GM10248 (cell line): ENCODE results near the gene IFIT3.
"Not testable (repeated sequence)": the region's sequence is repeated elsewhere in the genome, so short reads cannot be mapped to it uniquely, and the experiment has no call there.

Source experiments
- CTCF ChIA-PET: fragments of 300-600 bp; sonication (Branson Sonifier 250); formaldehyde crosslinking; extraction: SDS; loops from one replicate; lab custom pipeline; 2021; ENCODE audit warnings: antibody characterized with exemption; lab: Yijun Ruan, JAX
- POLR2A ChIA-PET: fragments of 350-650 bp; sonication (Branson Sonifier 250); formaldehyde crosslinking; extraction: SDS; loops from one replicate; lab custom pipeline; 2020; ENCODE audit warnings: antibody characterized with exemption; lab: Yijun Ruan, JAX
- DNase-seq: peaks from one replicate; pipeline ENCODE4 v3.0.0; 2012; ENCODE audit errors: extremely low spot score
- CTCF ChIP-seq: IDR thresholded peaks from 2 replicates; pipeline ENCODE4 v1.5.1; 2012; ENCODE audit warnings: mild to moderate bottlenecking, low read depth; ENCODE audit errors: extremely low read depth, missing control alignments, control extremely low read depth

The IFIT3 gene

DNA sequence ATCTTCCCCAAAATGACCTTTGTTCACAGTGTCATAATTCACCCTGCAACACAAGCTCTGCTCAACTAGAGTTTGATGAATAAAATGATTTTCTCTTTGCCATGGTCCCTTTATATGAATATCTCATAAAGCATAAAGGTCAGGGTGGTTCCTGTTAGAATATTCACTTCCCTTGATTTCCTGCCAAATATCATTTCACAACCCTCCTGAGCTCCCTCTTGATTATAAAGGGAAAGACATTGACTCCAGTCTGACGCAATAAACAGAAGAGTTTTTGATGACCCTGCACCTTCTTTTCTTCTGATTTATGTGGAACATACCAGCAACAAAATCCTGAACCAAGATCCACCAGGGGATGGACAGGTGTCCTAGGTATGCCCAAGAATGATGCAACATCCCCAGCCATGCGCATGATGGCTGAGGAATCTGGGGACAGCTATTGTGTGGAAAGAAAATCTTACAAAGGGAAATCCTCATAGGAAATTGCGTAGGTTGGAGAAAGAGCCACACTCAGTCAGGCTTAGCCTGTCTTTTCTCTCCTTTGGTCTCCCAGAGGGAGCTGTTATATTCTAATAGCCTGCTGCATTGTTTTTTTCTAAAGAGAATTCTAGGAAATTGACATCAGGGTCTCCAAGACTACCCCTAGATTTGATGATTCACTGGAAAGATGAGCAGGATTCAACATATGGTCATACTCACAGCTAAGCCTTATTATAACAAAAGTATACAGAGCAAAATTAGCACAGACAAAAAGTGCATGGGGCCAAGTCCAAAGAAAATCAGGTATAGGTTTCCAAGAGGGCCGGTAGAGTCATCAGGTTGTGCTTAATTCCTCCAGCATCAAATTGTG is 18.8 kb downstream of the IFIT3 start:
- no peak for DNase-seq
- TF ChIP-seq CTCF, result no peak
- CTCF ChIA-PET, result interaction anchor here (0.8 to 1.6 kb wide), 5 partner anchors 9 to 98 kb away, joined by 3 to 9 read pairs (median 4); no protein-coding TSS in a partner anchor
- POLR2A ChIA-PET, result interaction anchor here (0.5 kb wide), 1 partner anchor 46 kb away, joined by 4 read pairs; the partner anchor contains the start of gene IFIT1

DNA sequence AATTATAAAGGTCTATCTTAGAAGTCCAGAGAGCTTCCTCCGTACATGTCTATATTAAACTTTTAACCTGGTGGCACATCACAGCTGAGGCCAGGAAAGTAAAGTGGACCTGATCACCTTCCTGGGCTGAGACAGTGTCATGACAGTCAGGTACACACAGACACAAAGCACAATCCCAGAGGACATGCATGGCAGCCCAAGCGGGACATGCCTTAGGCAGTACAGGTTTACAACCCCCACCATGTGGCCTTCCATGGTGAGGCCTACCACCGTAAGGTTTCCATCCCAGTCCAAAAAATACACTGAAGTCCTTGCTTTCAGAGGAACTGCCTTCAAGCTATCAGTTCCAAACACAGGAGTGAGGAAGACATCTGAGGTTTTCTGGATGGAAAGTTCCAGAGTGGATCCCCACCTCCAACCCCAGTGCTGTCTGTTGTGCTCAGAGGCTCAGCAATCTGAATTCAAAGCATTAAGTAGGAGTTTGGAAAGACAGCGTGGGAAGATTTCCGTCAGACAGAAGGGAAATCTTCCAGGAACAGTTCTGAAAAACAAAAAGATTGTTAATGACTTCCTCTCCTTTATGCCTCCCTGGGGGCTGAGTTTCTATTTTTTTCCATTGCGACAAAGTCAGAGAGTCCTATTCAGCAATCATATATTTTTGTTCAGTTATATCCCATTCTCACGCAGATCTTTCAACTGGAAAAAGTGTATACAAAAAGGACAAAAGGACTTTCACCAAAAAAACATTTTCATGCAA is 20.1 kb downstream of the IFIT3 start:
- ChIA-PET POLR2A (no interaction called here), CTCF (interaction anchor here (0.7 to 1.7 kb wide), 3 partner anchors 16 to 21 kb away, joined by 4 to 9 read pairs (median 4); no protein-coding TSS in a partner anchor)
- no peak for DNase-seq
- TF ChIP-seq CTCF, result no peak

DNA sequence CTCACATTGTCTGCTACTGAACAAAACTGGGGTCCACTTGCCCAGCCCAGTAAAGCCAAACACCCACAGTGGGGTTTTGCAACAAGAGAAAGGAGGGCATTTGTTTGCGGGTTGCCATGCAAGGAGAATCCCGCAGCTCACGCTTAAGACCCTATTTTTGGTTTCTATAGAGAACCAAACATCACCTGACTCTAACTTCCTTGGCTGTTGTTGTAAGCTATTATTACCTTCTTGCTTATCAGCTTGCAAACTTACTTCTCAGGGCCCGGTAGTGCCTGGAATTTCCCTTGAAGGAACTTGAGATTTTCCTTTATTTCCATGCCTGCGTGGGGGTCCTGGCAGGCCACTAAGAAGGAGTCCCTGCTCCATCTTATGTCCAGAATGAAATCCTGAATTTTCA is 20.7 kb downstream of the IFIT3 start:
- CTCF ChIA-PET, result interaction anchor here (0.7 to 1.7 kb wide), 3 partner anchors 16 to 21 kb away, joined by 4 to 9 read pairs (median 4); no protein-coding TSS in a partner anchor

DNA sequence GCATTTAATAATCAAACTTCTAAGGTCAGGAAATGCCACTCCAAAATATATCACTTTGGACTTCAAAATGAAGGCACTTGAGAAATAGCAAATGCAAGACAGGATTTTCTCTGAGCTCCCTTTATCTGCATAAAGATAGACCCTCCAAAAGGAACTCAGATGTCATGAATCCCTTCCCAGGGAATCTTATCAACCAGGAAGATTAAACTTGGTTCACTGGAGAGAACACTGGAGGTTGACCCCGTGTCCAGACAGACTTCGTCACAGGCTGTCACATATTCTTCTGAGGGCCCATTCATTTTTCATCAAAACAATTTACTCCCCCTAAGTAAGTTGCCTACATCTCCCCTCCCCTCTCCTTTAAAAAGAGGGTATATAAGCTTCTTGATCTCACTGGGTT is 21.2 kb downstream of the IFIT3 start:
- no peak for DNase-seq
- CTCF ChIA-PET, result interaction anchor here (1.7 kb wide), 1 partner anchor 20 kb away, joined by 9 read pairs; no protein-coding TSS in a partner anchor

More for the DNA sequence above, 20.7 kb downstream of the IFIT3 start:
- POLR2A ChIA-PET, result no interaction called here
- no peak for TF ChIP-seq CTCF
- no peak for DNase-seq

GRCh38 chr10:89350631-89351315 is 23.0 kb downstream of the IFIT3 start:
- DNase-seq, POLR2A ChIA-PET: not testable (repeated sequence)
- CTCF ChIA-PET, result interaction anchor here (1.1 to 3.0 kb wide), 2 partner anchors 13 to 18 kb away, joined by 3 to 26 read pairs; no protein-coding TSS in a partner anchor

More for the DNA sequence above, 21.2 kb downstream of the IFIT3 start:
- POLR2A ChIA-PET, result no interaction called here
- no peak for TF ChIP-seq CTCF

GRCh38 chr10:89351412-89351779 is 23.6 kb downstream of the IFIT3 start:
- TF ChIP-seq CTCF, result no peak
- POLR2A ChIA-PET, result no interaction called here
- CTCF ChIA-PET, result interaction anchor here (1.1 to 3.0 kb wide), 3 partner anchors 12 to 17 kb away, joined by 3 to 26 read pairs (median 7); no protein-coding TSS in a partner anchor
- peak; percentile 62 for DNase-seq
